Caco-2 (cell line): ENCODE data around the gene SORT1. TPM values are rescaled to one million over a fixed set of nuclear protein-coding genes. Genes with fewer than 3 reads are reported as not detected.

Experiments used
- BruUV-seq: library from RNA; stranded (reverse); fragments of 400-500 nt; replicated peaks from 2 replicates; lab custom pipeline; 2021; lab: Mats Ljungman, UMichigan
- CTCF ChIA-PET: fragments of 300-600 bp; sonication (Branson Sonifier 250); formaldehyde crosslinking; loops from one replicate; lab custom pipeline; 2022; ENCODE audit warnings: antibody characterized with exemption; lab: Charles Lee
- POLR2A ChIA-PET: fragments of 300-600 bp; sonication (Branson Sonifier 250); formaldehyde crosslinking; loops from one replicate; lab custom pipeline; 2022; ENCODE audit warnings: antibody characterized with exemption; lab: Charles Lee
- DNase-seq, 2 experiments: peaks; one replicate each; pipeline versions ENCODE4 v3.0.0 to v3.0.0-alpha.2; 2020 to 2022
- H3K27me3 ChIP-seq: replicated peaks from 2 replicates; pipeline ENCODE4 v1.6.0; 2011; ENCODE audit warnings: low read length; ENCODE audit not compliant: control insufficient read depth, insufficient read depth
- H3K36me3 ChIP-seq: 2 replicates; pipeline ENCODE4 v1.5.1; 2011; ENCODE audit warnings: low read length; ENCODE audit not compliant: control insufficient read depth, insufficient read depth
- H3K4me1 ChIP-seq: fragments of 250-450 bp; sonication (Bioruptor Pico); 2 replicates; pipeline ENCODE4 v1.5.1; 2020; ENCODE audit warnings: mild to moderate bottlenecking
- H3K4me3 ChIP-seq: 2 replicates; pipeline ENCODE4 v1.5.1; 2011; ENCODE audit warnings: low read depth, mild to moderate bottlenecking, control low read depth, low read length
- H3K9me3 ChIP-seq: fragments of 250-450 bp; sonication (Bioruptor Pico); 2 replicates; pipeline ENCODE4 v1.5.1; 2020; ENCODE audit warnings: mild to moderate bottlenecking, moderate library complexity
- H3K27ac Mint-ChIP-seq: one replicate; pipeline ENCODE4 v1.8.0; 2022; ENCODE audit warnings: mixed read lengths; ENCODE audit not compliant: unreplicated experiment
- H3K27me3 Mint-ChIP-seq: one replicate; pipeline ENCODE4 v1.8.0; 2022; ENCODE audit warnings: mixed read lengths; ENCODE audit not compliant: insufficient read depth, unreplicated experiment
- H3K36me3 Mint-ChIP-seq: one replicate; pipeline ENCODE4 v1.8.0; 2022; ENCODE audit warnings: mild to moderate bottlenecking, mixed read lengths; ENCODE audit not compliant: insufficient read depth, unreplicated experiment
- H3K4me1 Mint-ChIP-seq: one replicate; pipeline ENCODE4 v1.8.0; 2022; ENCODE audit warnings: low read depth, mixed read lengths; ENCODE audit not compliant: unreplicated experiment
- H3K4me3 Mint-ChIP-seq: one replicate; pipeline ENCODE4 v1.8.0; 2022; ENCODE audit warnings: mild to moderate bottlenecking, moderate library complexity, mixed read lengths; ENCODE audit not compliant: unreplicated experiment
- H3K9me3 Mint-ChIP-seq: one replicate; pipeline ENCODE4 v1.8.0; 2022; ENCODE audit warnings: mixed read lengths; ENCODE audit not compliant: unreplicated experiment
- CTCF ChIP-seq, 2 experiments: fragments of 200-600 bp in 1 of 2; IDR thresholded peaks; 1 replicate in 1 of 2; 2 replicates in 1 of 2; pipeline versions ENCODE4 v1.5.1 to v1.8.0; 2011 to 2022; ENCODE audit warnings: antibody characterized with exemption in 1 of 2, control low read depth in 1 of 2, inconsistent platforms in 1 of 2, low read depth in 1 of 2, low read length in 1 of 2, mild to moderate bottlenecking in 1 of 2, moderate library complexity in 1 of 2; ENCODE audit not compliant: insufficient read depth in 1 of 2, severe bottlenecking in 1 of 2, unreplicated experiment in 1 of 2
- intact Hi-C: fragments of 100-400 bp; cut with micrococcal nuclease; formaldehyde crosslinking; loops from one replicate; pipeline ENCODE4 v1.10.0; 2022; ENCODE audit not compliant: unreplicated experiment
- total RNA-seq: library from RNA; stranded (reverse); gene quantifications from 2 replicates; pipeline ENCODE4 v1.2.3, GENCODE V29; 2022

SORT1 gene
- total RNA-seq, 1 experiment from 2014 or later = 67.1 TPM

- Histone ChIP-seq H3K36me3 (no peaks in the 10 kb centered on the region), H3K27me3 (no peaks in the 10 kb centered on the region), H3K9me3 (no peaks in the 10 kb centered on the region), H3K4me1 (peaks cover 35% of the 10 kb centered on the region), H3K4me3 (no peak overlapping the region)
- intact Hi-C loops = loop anchor here (1.0 to 5.0 kb wide), 2 partner anchors 43 to 302 kb away; partner anchors contain the start of gene TMEM167B
- BruUV-seq = no TSS peak
- H3K27ac Mint-ChIP-seq = no peak overlapping the region
- H3K36me3 Mint-ChIP-seq = no peaks in the 10 kb centered on the region
- no peak for DNase-seq
- peaks cover 19% of the 10 kb centered on the region for H3K4me1 Mint-ChIP-seq
- no peaks in the 10 kb centered on the region for H3K9me3 Mint-ChIP-seq
- H3K27me3 Mint-ChIP-seq = no peaks in the 10 kb centered on the region
- no peak for TF ChIP-seq CTCF (IDR thresholded peaks at IDR 0.05; ENCODE audit: insufficient read depth in 1 of 2, low read depth in 1 of 2, low read length in 1 of 2, severe bottlenecking in 1 of 2, unreplicated experiment in 1 of 2)
- no peak overlapping the region for H3K4me3 Mint-ChIP-seq
- ChIA-PET CTCF (no interaction called here), POLR2A (no interaction called here)
Measured at GRCh38 chr1:109394591-109395281, 3.0 kb downstream of the SORT1 start.

GRCh38 chr1:109393617-109394233 is 4.0 kb downstream of the SORT1 start:
- no peak overlapping the region; the same call in 1 of the 2 replicates for H3K4me3 ChIP-seq
- intact Hi-C loops = no loop called here
- peaks cover 29% of the 10 kb centered on the region for H3K4me1 ChIP-seq
- H3K4me3 Mint-ChIP-seq = no peak overlapping the region
- TF ChIP-seq CTCF (IDR thresholded peaks at IDR 0.05; ENCODE audit: insufficient read depth in 1 of 2, low read depth in 1 of 2, low read length in 1 of 2, severe bottlenecking in 1 of 2, unreplicated experiment in 1 of 2) = no peak
- no peaks in the 10 kb centered on the region for H3K9me3 Mint-ChIP-seq
- no peak for DNase-seq
- no peaks in the 10 kb centered on the region for H3K27me3 Mint-ChIP-seq
- H3K36me3 ChIP-seq = no peaks in the 10 kb centered on the region
- peaks cover 19% of the 10 kb centered on the region for H3K4me1 Mint-ChIP-seq
- POLR2A ChIA-PET = no interaction called here
- no peaks in the 10 kb centered on the region for H3K27me3 ChIP-seq
- BruUV-seq = no TSS peak
- CTCF ChIA-PET = no interaction called here
- H3K9me3 ChIP-seq = no peaks in the 10 kb centered on the region
- H3K27ac Mint-ChIP-seq = no peak overlapping the region
- no peaks in the 10 kb centered on the region for H3K36me3 Mint-ChIP-seq

- Histone ChIP-seq H3K4me1 (peaks cover 27% of the 10 kb centered on the region; the same call in 1 of the 2 replicates), H3K36me3 (no peaks in the 10 kb centered on the region), H3K27me3 (no peaks in the 10 kb centered on the region), H3K9me3 (no peaks in the 10 kb centered on the region), H3K4me3 (no peak overlapping the region; the same call in 1 of the 2 replicates)
- no TSS peak for BruUV-seq
- ChIA-PET POLR2A (no interaction called here), CTCF (no interaction called here)
- no peaks in the 10 kb centered on the region for H3K9me3 Mint-ChIP-seq
- H3K27me3 Mint-ChIP-seq = no peaks in the 10 kb centered on the region
- intact Hi-C loops = no loop called here
- peak overlapping the region; percentile 59 for H3K27ac Mint-ChIP-seq
- TF ChIP-seq CTCF (IDR thresholded peaks at IDR 0.05; ENCODE audit: insufficient read depth in 1 of 2, low read depth in 1 of 2, low read length in 1 of 2, severe bottlenecking in 1 of 2, unreplicated experiment in 1 of 2) = no peak
- H3K4me3 Mint-ChIP-seq = peak overlapping the region; percentile 49
- no peaks in the 10 kb centered on the region for H3K36me3 Mint-ChIP-seq
- H3K4me1 Mint-ChIP-seq = peaks cover 19% of the 10 kb centered on the region
- peak; percentile 52 to 77 for DNase-seq
Measured at GRCh38 chr1:109392788-109393616, 4.7 kb downstream of the SORT1 start.
